ENCODE measurements around the gene KISS1. TPM values are rescaled to one million over a fixed set of nuclear protein-coding genes. Genes with fewer than 3 reads are reported as not detected.

KISS1 gene
- total RNA-seq, 4 donors from 2014 or later: not detected

- H3K36me3 ChIP-seq: no peaks in the 10 kb centered on the region
- no peak overlapping the region for H3K4me3 ChIP-seq (replicated peaks in 1 of 3)
- no peaks in the 10 kb centered on the region for H3K9me3 ChIP-seq
- intact Hi-C loops (cut with DNase I): loop anchor here (10.0 kb wide), 1 partner anchor 350 kb away; the partner anchor contains the start of genes ZBED6 and ZC3H11A
- no peak for DNase-seq
- H3K4me1 ChIP-seq: peaks cover 0 to under 1% of the 10 kb centered on the region in 2 donors
- no peak for TF ChIP-seq POLR2A (IDR thresholded peaks at IDR 0.05)
- TF ChIP-seq, protein P1, sequence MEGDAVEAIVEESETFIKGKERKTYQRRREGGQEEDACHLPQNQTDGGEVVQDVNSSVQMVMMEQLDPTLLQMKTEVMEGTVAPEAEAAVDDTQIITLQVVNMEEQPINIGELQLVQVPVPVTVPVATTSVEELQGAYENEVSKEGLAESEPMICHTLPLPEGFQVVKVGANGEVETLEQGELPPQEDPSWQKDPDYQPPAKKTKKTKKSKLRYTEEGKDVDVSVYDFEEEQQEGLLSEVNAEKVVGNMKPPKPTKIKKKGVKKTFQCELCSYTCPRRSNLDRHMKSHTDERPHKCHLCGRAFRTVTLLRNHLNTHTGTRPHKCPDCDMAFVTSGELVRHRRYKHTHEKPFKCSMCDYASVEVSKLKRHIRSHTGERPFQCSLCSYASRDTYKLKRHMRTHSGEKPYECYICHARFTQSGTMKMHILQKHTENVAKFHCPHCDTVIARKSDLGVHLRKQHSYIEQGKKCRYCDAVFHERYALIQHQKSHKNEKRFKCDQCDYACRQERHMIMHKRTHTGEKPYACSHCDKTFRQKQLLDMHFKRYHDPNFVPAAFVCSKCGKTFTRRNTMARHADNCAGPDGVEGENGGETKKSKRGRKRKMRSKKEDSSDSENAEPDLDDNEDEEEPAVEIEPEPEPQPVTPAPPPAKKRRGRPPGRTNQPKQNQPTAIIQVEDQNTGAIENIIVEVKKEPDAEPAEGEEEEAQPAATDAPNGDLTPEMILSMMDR (IDR thresholded peaks at IDR 0.05): no peak
- H3K27ac ChIP-seq: no peak overlapping the region
- WGBS, 2 donors: 77 to 79% methylated on average over 3 to 4 of the region's 4 CpGs
- no peaks in the 10 kb centered on the region for H3K27me3 ChIP-seq
Observed at GRCh38 chr1:204145033-204145504, 51.2 kb downstream of the KISS1 start.

DNA sequence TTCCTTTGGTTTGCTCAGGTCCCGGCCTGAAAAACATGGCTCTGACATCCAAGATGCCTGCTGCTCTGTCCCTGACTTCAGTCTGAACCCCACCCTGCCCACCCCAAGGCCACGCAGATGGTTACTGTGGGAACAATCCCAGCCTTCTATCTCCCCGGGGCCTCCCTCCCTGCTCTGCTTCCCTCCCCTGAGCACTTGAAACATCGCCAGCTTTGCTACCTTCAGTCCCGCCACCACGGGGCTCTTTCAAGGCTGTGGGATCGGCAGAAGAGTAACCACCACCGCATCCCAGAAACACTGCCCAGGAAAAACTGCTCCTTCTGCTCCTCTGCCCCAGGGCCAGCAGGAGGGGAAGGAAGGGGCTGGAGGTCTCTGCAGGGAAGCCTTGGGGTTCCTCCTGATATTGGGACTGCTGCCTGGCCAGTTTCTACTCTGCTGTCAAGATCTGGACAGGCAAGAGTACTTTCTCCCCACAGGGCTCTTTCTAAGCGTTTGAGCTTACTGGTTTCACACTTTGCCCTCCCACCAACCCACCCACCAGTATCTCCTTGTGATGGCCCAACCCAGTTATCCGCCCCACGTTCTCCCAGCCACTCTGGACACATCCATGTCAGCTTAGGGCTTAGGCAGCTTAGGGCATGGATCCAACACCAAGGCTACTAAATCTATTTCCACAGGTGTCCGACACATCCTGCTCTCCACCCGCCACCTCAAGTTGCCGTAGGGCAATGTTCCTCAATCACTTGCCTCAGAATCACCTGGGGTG is 52.8 kb downstream of the KISS1 start:
- Histone ChIP-seq H3K4me3 (replicated peaks in 1 of 3) (no peak overlapping the region), H3K9me3 (no peaks in the 10 kb centered on the region), H3K27ac (no peak overlapping the region), H3K27me3 (no peaks in the 10 kb centered on the region), H3K36me3 (no peaks in the 10 kb centered on the region), H3K4me1 (no peaks in the 10 kb centered on the region)
- WGBS, 2 donors: 81 to 83% methylated on average over 14 of the region's 14 CpGs
- intact Hi-C loops (cut with DNase I): loop anchor here (10.0 kb wide), 1 partner anchor 349 kb away; the partner anchor contains the start of genes ZBED6 and ZC3H11A
- TF ChIP-seq, protein P1 (IDR thresholded peaks at IDR 0.05): no peak
- no peak for TF ChIP-seq POLR2A (IDR thresholded peaks at IDR 0.05)
- no peak for DNase-seq

DNA sequence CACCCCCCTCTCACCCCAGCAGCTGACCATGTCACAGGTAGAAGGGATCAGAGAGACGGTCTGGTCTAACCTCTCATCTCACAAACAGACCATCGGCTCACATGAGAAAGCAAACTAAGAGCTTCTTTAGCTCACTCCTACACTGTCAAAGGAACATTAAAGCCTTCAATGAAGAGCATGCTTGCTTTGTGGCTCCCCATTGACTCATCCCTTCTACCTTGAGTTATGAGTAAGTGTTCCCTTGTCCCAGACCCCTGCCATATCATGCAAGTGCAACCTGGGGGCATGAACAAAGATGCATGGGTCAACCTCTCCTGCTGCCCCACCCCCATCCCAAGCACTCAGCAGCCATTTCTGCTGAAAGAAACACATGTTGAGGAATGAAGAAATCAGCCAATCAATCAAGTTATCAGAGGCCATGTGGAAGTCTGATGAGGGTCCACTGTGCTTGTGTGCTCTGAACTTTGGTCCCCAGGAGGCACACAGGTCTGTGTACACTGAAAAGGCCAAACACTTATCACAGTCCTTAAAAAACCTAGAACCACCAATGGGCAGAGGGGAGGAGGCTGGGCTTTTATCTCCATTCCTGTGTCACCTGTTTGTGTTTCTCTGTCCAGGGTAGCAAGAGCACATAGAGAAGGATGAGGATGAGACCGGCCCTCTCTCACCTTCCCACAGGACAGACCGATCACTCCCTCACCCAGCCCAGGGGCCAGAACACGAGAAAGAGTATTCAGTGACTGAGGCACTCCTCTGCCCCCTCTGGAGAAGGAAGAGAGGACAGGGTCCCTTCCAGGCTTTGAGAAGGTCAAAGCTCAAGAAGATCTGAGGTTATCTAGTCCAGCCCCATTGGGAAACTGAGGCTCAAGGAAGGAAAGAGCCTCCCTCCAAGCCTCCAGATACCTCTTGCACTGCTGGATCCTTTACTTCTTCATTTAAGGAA is 54.0 kb downstream of the KISS1 start:
- 88 to 95% methylated on average over 5 of the region's 5 CpGs for WGBS, 2 donors
- no peak for DNase-seq
- H3K27ac ChIP-seq: no peak overlapping the region
- H3K4me3 ChIP-seq (replicated peaks in 1 of 3): no peak overlapping the region
- H3K4me1 ChIP-seq: no peaks in the 10 kb centered on the region
- intact Hi-C loops (cut with DNase I): loop anchor here (10.0 kb wide), 1 partner anchor 348 kb away; the partner anchor contains the start of genes ZBED6 and ZC3H11A
- H3K9me3 ChIP-seq: no peaks in the 10 kb centered on the region
- no peaks in the 10 kb centered on the region for H3K36me3 ChIP-seq
- no peaks in the 10 kb centered on the region for H3K27me3 ChIP-seq
- no peak for TF ChIP-seq POLR2A (IDR thresholded peaks at IDR 0.05)
- TF ChIP-seq, protein P1 (IDR thresholded peaks at IDR 0.05): no peak

DNA sequence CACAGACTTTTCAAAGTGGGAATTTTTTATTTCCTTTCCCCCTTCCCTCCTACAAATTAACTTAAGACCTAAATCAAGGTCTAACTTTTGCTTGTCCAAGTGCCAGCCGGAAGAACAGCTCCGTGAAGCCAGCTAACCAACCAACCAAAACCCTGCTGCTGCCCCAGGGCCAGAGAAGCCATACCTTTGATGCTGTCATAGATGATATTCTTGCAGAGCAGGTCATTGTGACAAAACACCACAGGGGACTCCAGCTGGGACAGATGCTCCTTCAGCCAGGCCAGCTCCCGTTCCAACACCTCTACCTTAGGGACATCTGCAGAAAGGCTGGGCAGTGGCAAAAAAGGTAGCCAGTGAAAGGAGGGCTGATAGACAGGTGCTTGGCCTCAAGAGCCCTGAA is 55.2 kb downstream of the KISS1 start:
- no peak for TF ChIP-seq POLR2A (IDR thresholded peaks at IDR 0.05)
- TF ChIP-seq, protein P1 (IDR thresholded peaks at IDR 0.05): no peak
- Histone ChIP-seq H3K36me3 (no peaks in the 10 kb centered on the region), H3K9me3 (no peaks in the 10 kb centered on the region), H3K27ac (no peak overlapping the region), H3K4me3 (replicated peaks in 1 of 3) (no peak overlapping the region), H3K27me3 (no peaks in the 10 kb centered on the region), H3K4me1 (no peaks in the 10 kb centered on the region)
- no peak for DNase-seq
- intact Hi-C loops (cut with DNase I): loop anchor here (10.0 kb wide), 1 partner anchor 346 kb away; the partner anchor contains the start of genes ZBED6 and ZC3H11A
- 87 to 97% methylated on average over 2 to 3 of the region's 3 CpGs for WGBS, 2 donors

Other genes with a start within 250 kb of the KISS1 start
- gene SOX13, start 123.4 kb downstream of the KISS1 start, total RNA-seq: 10 to 100 TPM; 19.4 to 29.3 (median 20.8) TPM
- gene ETNK2, start 44.4 kb downstream of the KISS1 start, total RNA-seq: 10 to 100 TPM; 16.1 to 22.5 (median 21.0) TPM
- gene REN, start 30.2 kb downstream of the KISS1 start, total RNA-seq: not detected
- gene GOLT1A, start 17.5 kb upstream of the KISS1 start, total RNA-seq: under 1 TPM in 1 of 4 donors, not detected in 3; 0.45 TPM
- 1 to 10 TPM; 2.9 to 8.9 (median 4.0) TPM for gene PLEKHA6, start 163.4 kb upstream of the KISS1 start, total RNA-seq
- 10 to 100 TPM; 63.0 to 89.8 (median 66.2) TPM for gene PPP1R15B, start 215.3 kb upstream of the KISS1 start, total RNA-seq